Right ventricle myocardium inferior (tissue), 1 donor: ENCODE data around the gene SPINK1. TPM values are rescaled to one million over a fixed set of nuclear protein-coding genes. Genes with fewer than 3 reads are reported as not detected.
"Not testable (repeated sequence)": the region's sequence is repeated elsewhere in the genome, so short reads cannot be mapped to it uniquely, and the experiment has no call there.

Source experiments
- ATAC-seq: fragments of 200-7000 bp; cut with Tn5 transposase; one replicate; pipeline ENCODE4 v1.9.1; 2020; ENCODE audit warnings: mild to moderate bottlenecking, moderate library complexity
- DNase-seq: peaks from one replicate; pipeline ENCODE4 v3.0.0; 2021; ENCODE audit errors: missing footprints
- intact Hi-C: fragments of 100-400 bp; cut with DNase I; formaldehyde crosslinking; loops from one replicate; pipeline ENCODE4 v1.11.0; 2022
- long read RNA-seq: library from polyadenylated mRNA; unstranded; transcript quantifications from one replicate; pipeline ENCODE4 v2.0.0, GENCODE V29; 2021
- total RNA-seq: library from RNA; stranded (reverse); fragmentation: NEBNext Ultra II Directional; extraction: Animal tissue kit (Norgen Biotek cat#: 25700); gene quantifications from one replicate; pipeline ENCODE4 v1.2.1, GENCODE V29; 2021
- donor health status: DM: no; HTN: yes; CAD: no; lungs with severe emphysema.

Gene SPINK1, protein sequence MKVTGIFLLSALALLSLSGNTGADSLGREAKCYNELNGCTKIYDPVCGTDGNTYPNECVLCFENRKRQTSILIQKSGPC
- not detected for total RNA-seq
- long read RNA-seq = 0 reads

DNA sequence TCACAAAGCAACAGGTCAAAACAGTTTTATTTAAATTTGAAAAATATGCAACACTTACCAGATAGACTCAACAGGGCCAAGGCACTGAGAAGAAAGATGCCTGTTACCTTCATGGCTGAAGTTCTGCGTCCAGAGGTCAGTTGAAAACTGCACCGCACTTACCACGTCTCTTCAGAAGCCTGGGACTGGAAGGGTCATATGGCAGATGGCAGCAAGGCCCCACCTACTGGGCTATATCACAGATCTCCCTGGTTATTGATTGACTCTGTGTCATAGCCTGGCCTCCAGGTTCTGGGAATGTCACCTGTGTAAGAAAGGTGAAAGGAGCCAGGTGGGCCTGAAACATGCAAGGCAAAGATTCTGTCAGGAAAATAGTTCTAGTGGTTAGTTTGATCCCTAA lies at the start of gene SPINK1:
SPINK1 (minus strand) TSS at position 207 of the 400 bp plus-strand sequence; CDS start at position 113, 94 bp downstream.
- intact Hi-C loops = no loop called here
- ATAC-seq = no peak

DNA sequence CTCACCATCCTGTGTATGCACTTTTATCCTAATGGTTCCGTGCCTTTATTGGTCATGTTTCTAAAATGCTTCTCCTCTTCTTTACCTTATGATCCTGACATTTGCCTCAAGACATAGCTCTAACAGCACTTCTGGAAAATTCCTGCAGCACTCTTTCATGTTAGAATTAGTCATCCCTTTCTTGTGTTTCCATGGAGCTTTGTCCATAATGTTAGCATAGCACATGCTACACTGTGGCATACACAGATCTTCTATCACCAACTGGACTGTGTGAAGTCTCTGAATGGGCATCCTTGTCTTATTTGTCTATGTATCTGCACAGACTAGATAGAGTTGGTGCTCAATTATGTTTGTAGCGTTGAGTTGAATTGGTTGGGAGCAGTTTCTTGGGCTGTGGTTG lies 49.0 kb upstream of the SPINK1 start:
- ATAC-seq (no peak), DNase-seq (no peak)
- intact Hi-C loops = no loop called here

More for the DNA sequence above, at the start of gene SPINK1:
- DNase-seq = no peak

- intact Hi-C loops = no loop called here
- DNase-seq = no peak
- ATAC-seq = no peak
Observed at GRCh38 chr5:147879784-147880183, 48.3 kb upstream of the SPINK1 start.

- intact Hi-C loops = no loop called here
- no peak for ATAC-seq
- DNase-seq = no peak
Observed at GRCh38 chr5:147878066-147878759, 46.7 kb upstream of the SPINK1 start, which contains the start of gene SCGB3A2. Gene SCGB3A2 (plus strand): TSS chr5:147878711. CDS start chr5:147878804, 93 bp downstream.

- intact Hi-C loops = no loop called here
- no peak for DNase-seq
- no peak for ATAC-seq
Observed at GRCh38 chr5:147876626-147877025, 45.2 kb upstream of the SPINK1 start.

DNA sequence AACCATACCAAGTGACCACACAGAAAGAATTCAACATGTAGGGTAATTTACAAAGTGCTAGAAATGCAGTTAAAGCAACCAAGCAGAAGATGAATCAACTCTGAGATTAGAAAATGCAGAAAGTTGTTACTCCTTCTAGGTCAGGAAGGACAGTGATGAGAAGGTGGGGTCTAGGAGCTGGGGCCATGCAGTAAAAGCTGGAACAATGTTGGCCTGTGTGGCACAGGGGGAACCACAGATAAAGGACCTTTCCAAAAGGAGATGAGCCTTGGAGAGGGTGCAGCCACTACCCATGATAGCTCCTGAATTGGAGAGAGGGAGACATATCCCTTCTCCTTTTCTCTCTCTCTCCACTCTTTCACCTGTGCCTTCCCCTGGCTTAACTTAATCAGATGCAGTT lies 44.7 kb upstream of the SPINK1 start:
- ATAC-seq = no peak
- DNase-seq = no peak
- intact Hi-C loops = no loop called here

- DNase-seq = no peak
- no peak for ATAC-seq
- intact Hi-C loops = no loop called here
Observed at GRCh38 chr5:147874910-147875367, 43.5 kb upstream of the SPINK1 start.

GRCh38 chr5:147874118-147874875 lies 42.8 kb upstream of the SPINK1 start:
- ATAC-seq, intact Hi-C loops, DNase-seq: not testable (repeated sequence)

DNA sequence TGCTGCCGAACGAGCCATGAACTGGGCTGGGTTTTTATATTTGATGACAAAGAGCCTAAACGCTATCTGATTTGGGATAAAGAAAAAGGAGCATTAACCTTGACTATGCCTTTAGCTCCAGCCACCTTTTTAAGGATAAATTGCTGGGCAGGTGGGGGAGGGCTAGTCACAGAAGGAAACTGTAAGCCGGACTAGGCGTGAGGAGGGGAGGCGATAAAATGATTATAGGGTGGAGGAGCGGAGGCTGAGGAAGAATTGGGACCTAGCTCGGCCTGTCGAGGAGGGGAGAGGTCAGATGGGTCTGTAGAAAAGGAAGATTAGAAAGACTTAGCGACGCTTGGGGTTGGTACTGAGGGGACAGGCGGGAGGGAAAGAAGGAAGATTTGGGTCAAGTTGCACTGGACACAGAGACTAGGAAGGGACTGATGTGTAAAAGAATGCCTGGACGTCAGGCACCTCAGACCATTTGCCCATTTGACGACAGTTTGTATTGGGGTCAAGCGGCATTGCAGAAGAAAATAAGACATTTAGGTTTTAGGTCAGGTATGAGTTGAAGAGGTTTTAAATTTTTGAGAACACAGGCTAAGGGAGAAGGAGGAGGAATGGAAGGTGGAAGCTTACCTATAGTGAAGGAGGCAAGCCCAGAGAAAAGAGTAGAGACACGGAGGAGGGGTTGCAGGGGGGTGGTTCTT lies 41.4 kb upstream of the SPINK1 start:
- intact Hi-C loops, ATAC-seq, DNase-seq: not testable (repeated sequence)

DNA sequence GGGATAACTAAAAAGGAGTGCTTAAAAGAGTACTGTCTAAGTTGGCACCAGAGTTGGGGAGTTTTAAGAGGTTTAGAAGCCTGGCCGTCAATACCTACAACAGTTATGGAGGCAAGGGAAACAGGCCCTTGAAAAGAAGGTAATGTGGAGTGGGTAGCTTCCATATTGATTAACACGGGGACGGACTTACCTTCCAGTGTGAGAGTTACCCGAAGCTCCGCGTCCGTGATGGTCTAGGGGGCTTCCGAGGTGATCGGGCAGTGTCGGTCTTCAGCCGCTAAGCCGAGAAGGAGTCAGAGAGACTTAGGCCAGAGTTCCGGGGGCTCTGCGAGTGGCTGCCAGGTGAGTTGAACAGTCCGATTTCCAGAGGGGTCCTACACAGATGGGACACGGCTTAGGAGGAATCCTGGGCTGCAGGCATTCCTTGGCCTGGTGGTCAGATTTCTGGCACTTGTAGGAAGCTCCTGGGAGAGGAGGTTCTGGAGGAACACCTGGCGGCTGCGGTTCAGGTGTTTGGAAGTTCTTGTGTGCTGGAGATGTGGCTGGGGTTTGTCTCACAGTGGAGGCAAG lies 40.6 kb upstream of the SPINK1 start:
- intact Hi-C loops, ATAC-seq, DNase-seq: not testable (repeated sequence)

DNA sequence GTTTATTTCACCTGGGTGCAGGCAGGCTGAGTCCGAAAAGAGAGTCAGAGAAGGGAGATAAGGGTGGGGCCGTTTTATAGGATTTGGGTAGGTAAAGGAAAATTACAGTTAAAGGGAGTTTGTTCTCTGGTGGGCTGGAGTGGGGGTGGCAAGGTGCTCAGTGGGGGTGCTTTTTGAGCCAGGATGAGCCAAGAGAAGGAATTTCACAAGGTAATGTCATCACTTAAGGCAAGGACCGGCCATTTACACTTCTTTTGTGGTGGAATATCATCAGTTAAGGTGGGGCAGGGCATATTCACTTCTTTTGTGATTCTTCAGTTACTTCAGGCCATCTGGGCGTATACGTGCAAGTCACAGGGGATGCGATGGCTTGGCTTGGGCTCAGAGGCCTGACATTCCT lies 38.4 kb upstream of the SPINK1 start:
- DNase-seq, intact Hi-C loops, ATAC-seq: not testable (repeated sequence)

DNA sequence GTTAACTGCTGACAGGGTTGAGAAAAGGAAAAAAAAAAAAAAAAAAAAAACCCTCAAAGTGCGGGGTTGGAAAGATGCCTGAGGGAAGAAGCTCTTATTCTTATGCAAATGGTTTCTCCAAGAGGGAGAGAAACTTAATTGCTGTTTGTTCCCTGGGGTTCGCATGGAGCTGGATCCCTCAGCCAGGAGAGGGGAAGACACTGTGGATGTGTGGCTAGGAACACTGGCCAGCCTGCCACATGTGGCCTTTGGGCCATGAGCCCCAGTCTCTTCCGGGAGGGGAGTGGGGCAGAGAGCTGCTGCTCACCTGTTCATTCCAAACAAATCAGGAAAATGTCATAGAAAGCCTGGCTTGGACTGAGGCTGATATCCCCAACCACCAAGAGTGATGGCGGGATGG lies 37.6 kb upstream of the SPINK1 start:
- no peak for ATAC-seq
- DNase-seq = no peak
- intact Hi-C loops = no loop called here

DNA sequence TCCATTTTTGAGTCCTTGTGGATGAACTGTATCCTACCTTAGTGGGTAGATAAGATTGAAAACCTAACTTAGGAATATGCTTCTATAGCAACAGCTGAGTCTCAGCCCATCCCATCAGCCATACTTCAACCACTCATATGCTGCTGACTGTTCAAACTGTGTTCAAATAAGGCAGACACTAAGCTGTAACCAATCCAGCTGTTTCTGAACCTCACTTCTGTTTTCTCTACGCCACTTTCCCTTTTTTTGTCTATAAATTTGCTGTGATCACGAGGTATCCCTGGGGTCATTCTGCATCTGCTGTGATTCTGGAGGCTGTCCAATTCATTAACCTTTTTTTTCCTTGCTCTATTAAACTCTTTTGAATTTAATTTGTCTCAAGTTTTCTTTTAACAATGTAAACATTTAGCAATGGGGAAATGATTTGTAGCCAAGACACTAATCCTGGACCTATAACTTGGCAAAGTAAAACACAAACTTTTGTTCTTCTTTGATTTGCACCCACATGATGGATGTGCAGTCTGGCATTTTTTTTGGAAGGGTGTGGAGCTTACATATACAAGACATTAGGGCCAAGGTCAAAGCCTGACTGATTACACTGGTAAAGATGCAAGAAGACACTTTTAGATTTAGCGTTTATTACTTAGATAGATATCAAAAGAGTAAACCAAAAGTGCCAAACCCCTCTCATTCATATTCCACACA lies 32.1 kb upstream of the SPINK1 start:
- intact Hi-C loops = no loop called here
- DNase-seq = no peak
- no peak for ATAC-seq

- intact Hi-C loops = no loop called here
- no peak for ATAC-seq
- no peak for DNase-seq
Observed at GRCh38 chr5:147860641-147861025, 29.2 kb upstream of the SPINK1 start.

DNA sequence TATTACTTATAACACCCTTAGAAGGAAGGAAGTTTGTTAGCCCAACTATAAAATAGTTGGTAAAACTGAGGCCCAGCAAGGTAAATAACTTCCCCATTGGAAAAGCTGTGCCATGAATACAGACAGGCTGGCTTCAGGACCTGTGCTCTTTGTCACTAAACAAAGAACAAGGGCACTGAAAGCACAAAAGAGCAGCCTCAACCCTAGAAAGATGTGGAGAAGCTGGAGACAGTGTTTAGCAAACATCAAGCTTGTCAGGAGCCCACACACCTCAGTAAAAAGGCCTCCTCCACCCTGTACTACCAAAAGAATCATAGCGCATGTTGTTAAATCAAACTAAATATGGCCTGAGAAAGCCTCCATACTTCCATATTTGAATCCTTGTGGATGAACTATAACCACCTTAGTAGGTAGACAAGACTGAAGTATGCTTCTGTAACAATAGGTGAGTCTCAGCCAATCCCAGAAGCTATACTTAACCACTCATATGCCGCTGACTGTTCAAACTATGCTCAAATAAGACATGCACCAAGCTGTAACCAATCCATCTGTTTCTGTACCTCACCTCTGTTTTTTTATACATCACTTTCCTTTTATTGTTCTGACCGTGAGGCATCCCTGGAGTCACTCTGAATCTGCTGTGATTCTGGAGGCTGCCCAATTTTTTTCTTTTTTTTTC lies 28.6 kb upstream of the SPINK1 start:
- intact Hi-C loops = loop anchor here (10.0 kb wide), 1 partner anchor 245 kb away; no protein-coding TSS in a partner anchor
- DNase-seq (no peak), ATAC-seq (no peak)

DNA sequence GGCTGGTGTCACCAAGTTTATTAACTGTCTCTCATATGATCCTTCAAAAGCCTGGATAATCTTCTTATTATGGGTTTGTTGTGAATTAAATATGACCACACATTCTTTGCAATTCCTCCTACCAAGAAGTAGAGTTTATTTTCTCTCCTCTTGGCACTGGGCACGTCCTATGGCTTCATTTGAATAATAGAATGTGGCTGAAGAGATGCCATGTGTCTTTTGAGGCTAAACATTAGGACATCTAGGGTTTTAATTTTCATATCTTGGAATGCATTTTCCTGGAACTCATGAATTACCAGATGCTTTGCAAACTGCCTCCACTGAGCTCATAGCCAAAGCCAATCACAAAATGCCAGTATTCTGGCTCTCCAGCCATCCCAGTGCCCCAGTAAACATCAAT lies 27.1 kb upstream of the SPINK1 start:
- intact Hi-C loops = loop anchor here (10.0 kb wide), 1 partner anchor 246 kb away; no protein-coding TSS in a partner anchor
- DNase-seq = no peak

GRCh38 chr5:147857302-147858129 lies 26.0 kb upstream of the SPINK1 start:
- no peak for ATAC-seq

More for the DNA sequence above, 27.1 kb upstream of the SPINK1 start:
- no peak for ATAC-seq

More at GRCh38 chr5:147857302-147858129, 26.0 kb upstream of the SPINK1 start:
- intact Hi-C loops = loop anchor here (2.0 to 10.0 kb wide), 2 partner anchors 77 to 247 kb away; no protein-coding TSS in a partner anchor
- DNase-seq = no peak
